SH-SY5Y (cell line): ENCODE results near the gene KCNIP4.

ENCODE experiments used
- GATA2 ChIP-seq: IDR thresholded peaks from 2 replicates; pipeline ENCODE4 v1.6.1; 2011; ENCODE audit warnings: mild to moderate bottlenecking, low read depth, low read length
- GATA3 ChIP-seq: IDR thresholded peaks from 2 replicates; pipeline ENCODE4 v1.6.1; 2011; ENCODE audit warnings: low read depth, mild to moderate bottlenecking, low read length, moderate library complexity

The KCNIP4 gene

DNA sequence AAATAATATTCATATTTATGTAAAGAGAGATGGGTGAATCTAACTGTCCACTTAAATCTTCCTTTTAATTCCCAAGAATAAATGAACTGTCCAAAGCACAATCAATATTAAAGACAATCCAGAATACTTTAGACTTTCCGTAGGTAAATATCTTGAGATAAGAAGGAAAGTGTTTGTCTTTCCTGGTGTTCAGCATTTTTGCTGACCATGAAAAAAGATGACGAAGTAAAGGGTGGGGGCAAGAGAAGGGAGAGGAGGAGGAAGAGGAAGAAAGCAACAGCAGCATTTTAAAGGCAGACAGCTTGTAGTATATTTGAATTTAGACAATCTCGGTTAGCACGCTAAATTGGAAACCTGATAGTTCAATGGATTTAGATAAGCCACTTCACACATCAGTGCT, 498.2 kb downstream of the KCNIP4 start:
- TF ChIP-seq GATA2 (no peak), GATA3 (no peak)

DNA sequence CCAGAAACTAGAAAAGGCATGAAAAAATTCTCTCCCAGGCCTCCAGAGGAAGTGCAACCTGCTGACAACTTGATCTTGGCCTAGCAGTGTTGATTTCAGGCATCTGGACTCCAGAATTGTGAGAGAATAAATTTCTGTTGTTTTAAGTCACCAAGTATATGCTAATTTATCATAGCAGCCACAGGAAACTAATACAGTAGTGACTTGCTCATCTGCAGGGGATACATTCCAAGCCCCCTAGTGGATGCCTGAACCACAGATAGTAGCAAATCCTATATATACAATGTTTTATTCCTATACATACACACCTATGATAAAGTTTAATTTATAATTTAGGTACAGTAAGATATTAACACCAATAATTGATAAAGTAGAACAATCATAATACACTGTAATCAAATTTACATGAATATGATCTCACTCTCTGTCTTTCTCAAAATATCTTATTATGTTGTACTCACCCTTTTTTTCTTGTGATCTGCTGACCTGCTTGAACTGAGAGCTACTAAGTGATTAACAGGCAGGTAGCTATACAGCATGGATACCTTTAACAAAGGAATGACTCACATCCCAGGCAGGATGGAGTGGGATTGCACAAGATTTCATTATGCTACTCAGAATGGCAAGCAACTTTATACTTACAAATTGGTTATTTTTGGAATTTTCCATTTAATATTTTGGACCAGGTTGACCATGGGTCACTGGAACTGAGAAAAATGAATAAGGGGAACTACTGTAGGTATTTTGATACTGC, 501.1 kb downstream of the KCNIP4 start:
- no peak for TF ChIP-seq GATA3
- no peak for TF ChIP-seq GATA2

DNA sequence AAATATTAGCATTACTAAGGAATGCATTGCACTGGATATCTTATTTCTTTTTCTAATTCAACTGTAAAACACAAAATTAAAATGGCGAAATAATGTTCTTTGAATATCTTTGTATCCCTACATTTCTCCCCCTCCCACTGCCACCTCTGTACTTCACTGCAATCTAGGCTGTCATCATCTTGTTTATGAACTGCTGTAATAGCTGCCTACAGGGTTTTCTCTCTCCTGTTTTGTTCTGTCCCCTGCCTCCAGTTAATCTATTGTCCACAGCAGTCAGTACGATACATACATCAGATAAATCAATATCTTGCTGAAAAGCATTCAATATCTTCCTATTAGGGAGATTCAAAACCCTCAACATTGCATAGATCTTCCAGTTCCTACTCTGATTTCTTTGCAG, 528.4 kb downstream of the KCNIP4 start:
- TF ChIP-seq GATA2 (peak; percentile 37; the same call in 1 of the 2 replicates), GATA3 (no peak)

DNA sequence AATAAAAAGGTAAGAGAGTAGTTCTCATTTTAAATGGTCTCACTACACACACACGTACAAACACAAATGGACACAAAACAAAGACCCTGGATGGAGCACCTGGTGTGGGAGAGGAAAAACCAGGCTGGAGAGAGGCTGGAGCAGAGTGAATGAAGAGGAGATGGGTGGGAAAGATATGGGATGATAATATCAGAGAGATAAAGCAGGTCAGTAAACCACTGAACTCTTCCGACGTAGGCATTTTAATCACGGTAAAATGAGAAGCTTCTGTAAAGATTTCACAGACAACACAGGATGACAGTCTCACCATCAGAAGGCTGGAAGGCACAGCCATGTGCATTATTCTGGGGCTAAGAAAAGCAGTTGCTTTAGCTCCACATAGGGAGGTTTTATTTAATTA, 532.8 kb downstream of the KCNIP4 start:
- no peak for TF ChIP-seq GATA3
- peak; percentile 62 for TF ChIP-seq GATA2

DNA sequence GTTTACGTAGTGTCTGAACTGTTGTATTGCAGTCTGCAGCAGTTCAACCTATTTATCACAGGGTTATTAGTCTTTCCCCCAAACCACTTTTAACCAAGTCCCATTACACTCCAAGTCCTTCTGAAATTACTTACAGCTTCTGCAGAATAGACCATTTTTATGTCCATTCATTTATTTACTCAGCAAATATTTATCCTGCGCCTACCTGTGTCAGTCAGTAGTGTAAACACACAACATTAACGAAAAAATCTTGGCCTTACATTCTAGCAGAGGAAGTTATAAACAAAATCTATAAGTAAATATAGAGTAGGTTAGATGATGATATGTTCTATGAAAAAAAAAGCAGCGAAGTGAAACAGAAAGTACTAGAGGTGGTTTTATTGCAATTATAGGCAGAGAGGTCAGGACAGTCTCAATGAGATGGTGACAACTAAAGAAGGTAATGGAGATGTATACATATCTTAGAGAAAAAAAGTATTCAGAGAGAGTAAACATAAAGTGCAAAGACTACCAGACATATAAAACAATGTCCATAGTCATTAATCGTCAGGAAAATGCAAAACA, 534.7 kb downstream of the KCNIP4 start:
- no peak for TF ChIP-seq GATA3
- no peak for TF ChIP-seq GATA2

DNA sequence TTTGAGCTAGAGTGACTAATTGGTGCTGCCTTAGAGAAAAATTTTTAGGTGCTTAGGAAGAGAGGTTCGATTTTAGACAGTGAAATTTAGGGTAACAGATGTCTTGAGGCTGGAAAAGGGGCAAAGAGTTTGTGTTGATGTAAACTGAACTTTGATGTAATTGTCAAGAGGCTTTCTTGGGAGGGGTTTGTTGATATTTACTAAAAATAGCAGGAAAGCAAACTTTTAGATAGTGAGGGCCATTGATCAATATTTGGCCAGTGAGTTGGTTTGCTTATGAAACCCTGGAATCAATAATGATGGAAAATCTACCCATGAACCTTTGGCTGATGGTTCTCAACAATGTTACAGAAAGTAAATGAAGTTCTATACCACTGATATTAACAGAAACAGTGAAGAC, 537.5 kb downstream of the KCNIP4 start:
- TF ChIP-seq GATA3 (no peak), GATA2 (no peak)

DNA sequence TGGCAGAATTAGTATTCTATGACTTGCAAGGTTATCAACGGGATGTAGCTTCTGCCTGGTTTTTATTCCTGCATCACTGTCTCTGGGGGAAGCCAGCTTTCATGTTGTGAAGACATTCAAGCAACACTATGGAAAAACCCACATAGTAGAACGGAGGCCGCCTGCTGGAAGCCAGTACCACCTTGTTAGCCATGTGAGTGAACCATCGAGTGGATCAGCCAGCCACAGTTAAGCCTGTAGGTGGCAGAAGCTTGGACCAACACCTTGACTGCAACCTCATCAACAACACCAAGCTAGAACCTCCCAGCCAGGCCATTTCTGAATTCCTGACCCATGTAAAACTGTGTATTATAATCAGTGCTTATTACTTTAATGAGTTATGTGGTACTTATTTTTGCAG, 538.2 kb downstream of the KCNIP4 start:
- TF ChIP-seq GATA2 (no peak), GATA3 (no peak)

DNA sequence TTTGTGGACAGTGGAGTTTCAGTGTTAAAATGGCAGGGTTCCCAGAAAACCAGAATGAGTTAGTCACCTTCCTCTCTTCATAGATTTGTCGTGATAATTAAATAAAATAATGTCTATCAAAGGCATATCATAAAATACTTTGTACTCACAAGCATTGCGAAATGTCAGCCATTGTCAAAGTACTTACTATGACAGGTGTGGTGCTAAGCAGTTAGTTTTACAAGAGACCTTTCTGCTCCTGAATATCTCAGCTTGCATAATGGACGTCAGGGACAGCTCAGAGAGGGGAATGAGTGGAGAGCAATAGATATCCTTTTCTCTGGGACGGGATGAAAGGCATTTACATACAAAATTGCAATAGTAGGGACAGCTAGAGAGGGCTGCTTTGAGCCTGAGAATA, 560.9 kb downstream of the KCNIP4 start:
- no peak for TF ChIP-seq GATA3
- TF ChIP-seq GATA2 = no peak

DNA sequence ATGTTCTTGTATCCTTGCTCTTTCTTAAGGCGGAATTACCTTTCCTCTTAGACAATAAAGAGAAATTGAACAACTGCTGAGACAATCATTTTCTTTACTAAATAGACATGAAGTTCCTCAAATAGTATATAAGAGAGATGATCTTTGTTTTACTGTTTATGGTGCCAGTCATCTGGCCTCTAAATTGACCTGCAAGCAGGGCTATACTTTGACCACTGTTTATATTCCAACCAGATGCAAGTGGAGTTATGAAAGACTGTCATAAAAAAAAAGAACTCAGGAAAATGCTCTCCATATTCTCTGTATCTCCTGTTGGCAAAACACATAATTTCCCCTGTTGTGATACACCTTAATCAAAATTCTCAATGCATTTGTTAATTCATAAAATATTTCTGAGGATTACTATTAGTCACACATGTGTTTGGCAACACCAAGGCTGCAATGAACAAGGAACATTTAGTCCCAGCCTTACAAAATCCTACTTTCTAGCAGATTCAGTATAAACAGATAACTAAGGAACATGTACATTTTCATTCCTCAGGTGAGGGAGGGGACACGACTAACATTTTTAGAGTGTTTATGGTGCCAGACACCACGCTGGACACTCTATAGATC, 562.3 kb downstream of the KCNIP4 start:
- TF ChIP-seq GATA2 = no peak
- no peak for TF ChIP-seq GATA3

DNA sequence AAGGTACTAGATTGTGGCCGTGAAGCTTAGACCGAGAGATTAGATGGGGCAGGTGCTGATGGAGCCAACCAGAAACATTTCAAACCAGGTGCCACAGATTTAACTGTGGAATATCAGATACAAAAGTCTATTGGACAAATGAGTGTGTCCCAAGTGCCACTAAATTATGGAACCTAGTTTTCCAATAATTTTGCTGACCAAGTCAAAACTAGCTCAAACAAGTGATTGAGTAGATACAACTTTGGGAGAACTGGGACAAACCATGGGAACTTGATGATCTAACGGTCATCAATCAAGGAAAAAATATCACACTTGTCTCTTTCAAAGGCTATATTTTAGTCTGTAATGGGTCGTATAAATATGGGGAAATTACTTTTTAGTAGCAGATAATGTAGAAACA, 562.9 kb downstream of the KCNIP4 start:
- TF ChIP-seq GATA3 (no peak), GATA2 (no peak)

DNA sequence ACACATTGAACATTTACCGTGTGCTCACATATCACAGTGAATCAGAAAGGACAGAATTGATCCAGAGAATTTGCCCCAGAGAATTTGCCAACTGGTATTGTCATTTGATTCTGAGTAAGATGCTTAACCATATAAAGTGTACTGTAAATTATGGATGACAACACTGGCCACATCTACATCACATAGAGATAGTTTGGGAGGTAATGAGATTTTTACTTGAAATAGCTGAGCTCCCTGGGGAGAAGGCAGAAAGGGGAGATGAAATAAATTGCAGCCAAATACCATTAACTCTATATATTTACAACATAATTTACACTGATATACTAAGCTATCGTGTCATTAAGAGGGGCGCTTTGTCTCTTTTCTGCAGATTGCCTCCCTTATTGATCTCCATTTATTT, 564.0 kb downstream of the KCNIP4 start:
- TF ChIP-seq GATA2 (no peak), GATA3 (no peak)

DNA sequence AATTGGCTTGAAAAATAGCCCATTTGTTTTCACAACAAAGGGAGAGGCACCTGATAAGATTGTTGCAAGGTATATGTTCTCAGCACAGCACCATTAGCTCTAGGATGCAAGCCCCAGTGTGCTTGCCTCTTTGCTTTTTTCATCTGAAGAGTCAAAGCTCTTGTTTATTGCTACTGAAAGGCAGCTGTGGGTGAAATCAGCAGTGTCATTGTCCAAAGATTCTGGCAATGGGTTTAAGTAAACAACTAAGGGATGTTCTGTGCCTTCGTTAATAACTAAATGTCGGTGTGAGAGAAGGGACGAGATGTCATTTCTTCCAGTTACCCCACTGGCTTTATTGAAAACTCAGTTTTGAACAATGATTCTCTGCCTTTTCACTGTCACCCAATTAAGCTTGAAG, 567.7 kb downstream of the KCNIP4 start:
- TF ChIP-seq GATA2 = no peak
- no peak for TF ChIP-seq GATA3

DNA sequence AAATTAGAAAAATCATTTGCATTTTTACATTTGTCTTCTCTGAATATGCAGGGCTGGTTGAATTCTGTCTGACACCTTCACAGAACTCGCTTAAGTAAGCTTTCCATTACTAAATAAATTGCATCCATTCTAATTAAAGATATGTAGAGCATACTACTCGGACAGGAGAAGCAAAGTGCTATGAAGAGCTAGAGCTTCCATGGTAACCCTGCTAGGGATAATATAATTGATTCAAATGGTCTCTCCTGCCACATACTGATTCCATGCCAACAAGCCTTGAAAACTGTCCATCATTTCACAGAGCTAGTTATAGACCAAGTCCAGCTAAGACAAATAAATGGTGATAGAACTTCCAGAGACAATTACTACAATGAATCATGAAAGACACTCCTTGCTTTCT, 571.5 kb downstream of the KCNIP4 start:
- no peak for TF ChIP-seq GATA2
- TF ChIP-seq GATA3 = no peak

DNA sequence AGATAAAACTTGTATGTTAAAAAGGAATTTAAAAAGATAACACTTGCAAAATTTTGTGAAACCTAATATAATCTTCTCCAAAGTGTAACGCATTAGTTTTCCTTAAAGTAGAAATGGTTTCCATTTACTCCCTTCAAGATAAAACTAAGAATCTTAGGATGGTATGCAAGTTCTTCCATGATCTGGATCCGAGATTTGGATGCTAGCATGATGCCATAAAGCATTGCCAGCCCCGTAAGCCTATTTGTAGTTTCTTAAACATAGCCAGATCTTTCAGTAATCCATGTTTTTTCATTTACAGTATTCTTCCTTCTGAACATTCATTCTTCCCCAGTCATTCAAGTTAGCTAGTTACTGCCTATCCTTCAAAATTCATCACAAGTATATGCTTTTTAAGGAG, 572.4 kb downstream of the KCNIP4 start:
- TF ChIP-seq GATA3 (no peak), GATA2 (no peak)

DNA sequence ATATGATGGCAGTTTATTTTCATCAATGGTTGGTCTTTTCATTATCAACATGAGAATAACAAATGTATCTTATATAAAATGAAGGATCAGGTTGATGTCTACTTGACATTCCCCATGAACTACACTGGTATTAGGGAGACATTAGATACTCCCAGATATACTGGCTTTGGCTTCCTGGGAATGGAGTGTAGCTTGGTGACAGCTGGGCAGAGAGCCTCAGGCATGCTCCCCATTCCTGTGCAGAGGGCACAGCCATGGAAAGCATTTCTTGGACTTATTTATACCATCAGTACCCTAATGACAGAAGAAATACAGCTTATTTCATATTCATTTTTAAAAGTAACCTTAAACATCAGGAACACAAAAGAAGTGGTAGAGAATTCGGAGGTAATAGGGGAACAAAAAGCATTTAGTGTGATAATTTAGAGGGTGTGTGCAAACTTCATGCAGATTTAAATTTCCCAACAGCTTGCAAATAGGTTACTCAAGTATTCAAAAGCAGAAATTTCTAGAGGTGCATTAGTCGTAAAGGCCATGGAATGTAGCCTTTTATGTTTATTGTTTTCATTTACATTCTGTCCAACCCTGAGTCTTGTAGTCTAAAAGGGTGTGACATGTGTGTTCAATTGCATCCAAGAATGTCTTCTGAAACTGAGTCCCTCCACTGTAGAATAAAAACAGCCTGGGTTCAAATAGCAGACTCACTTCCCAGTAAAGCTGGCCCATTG, 573.8 kb downstream of the KCNIP4 start:
- TF ChIP-seq GATA3 (no peak), GATA2 (no peak)

DNA sequence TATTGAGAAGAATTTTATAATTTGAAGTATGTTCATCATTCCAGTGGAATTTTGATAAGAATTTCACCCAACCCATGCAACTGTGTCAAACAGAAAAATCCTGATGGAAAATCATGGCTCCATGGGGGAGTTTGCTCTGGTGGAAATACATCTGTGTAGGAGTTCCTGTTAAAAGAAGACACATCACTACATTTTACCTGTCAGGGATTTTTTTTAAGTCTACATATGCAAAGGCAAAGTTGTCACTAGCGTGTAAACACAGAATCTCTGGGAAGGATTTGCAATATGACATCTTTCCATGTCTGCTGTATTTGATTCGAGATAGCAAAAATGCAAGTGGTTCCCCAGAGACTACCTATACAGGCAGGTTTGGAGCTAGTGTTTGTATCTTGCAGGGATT, 581.0 kb downstream of the KCNIP4 start:
- TF ChIP-seq GATA2 (no peak), GATA3 (no peak)
